A549 (cell line): Measurements from ENCODE around the gene MAU2. TPM values are rescaled to one million over a fixed set of nuclear protein-coding genes. Genes with fewer than 3 reads are reported as not detected.

Experiments
- ATAC-seq, 2 experiments: fragments of 200-7000 bp in 1 of 2; fragments of >200 bp in 1 of 2; cut with Nextera tagmentation in 1 of 2; cut with Tn5 transposase in 1 of 2; 3 replicates each; pipeline versions ENCODE4 v1.8.0 to v1.9.1; 2018 to 2020; ENCODE audit warnings: mild to moderate bottlenecking in 1 of 2, moderate library complexity in 1 of 2
- CTCF ChIA-PET: fragments of 300-600 bp; sonication (Branson Sonifier 250); formaldehyde crosslinking; extraction: SDS; loops from one replicate; lab custom pipeline; 2021; ENCODE audit warnings: antibody characterized with exemption, inconsistent platforms; lab: Yijun Ruan, JAX
- POLR2A ChIA-PET: fragments of 350-600 bp; formaldehyde crosslinking; extraction: SDS; loops from one replicate; lab custom pipeline; 2021; ENCODE audit warnings: antibody characterized with exemption, inconsistent platforms; lab: Yijun Ruan, JAX
- DNase-seq, 2 experiments: peaks; one replicate each; pipeline versions ENCODE4 v3.0.0 to v3.0.0-alpha.2; 2011 to 2016; ENCODE audit warnings: low read depth in 1 of 2, low spot score in 1 of 2
- FAIRE-seq: peaks from 2 replicates; lab custom pipeline; 2011; peaks lifted over from hg19 to GRCh38; lab: Jason Lieb, UNC
- H3K27ac ChIP-seq, 2 experiments: fragments of >200 bp; sonication (Bioruptor Twin); formaldehyde crosslinking; 3 replicates each; pipeline ENCODE4 v1.5.1; 2016 to 2017
- H3K4me1 ChIP-seq: fragments of >200 bp; sonication (Bioruptor Twin); formaldehyde crosslinking; 3 replicates; pipeline ENCODE4 v1.6.1; 2016
- H3K4me2 ChIP-seq: fragments of >200 bp; sonication (Bioruptor Twin); formaldehyde crosslinking; 3 replicates; pipeline ENCODE4 v1.6.1; 2016
- H3K4me3 ChIP-seq: fragments of >200 bp; sonication (Bioruptor Twin); formaldehyde crosslinking; 3 replicates; pipeline ENCODE4 v1.5.1; 2016
- H3K9me3 ChIP-seq: fragments of >200 bp; sonication (Bioruptor Twin); formaldehyde crosslinking; 3 replicates; pipeline ENCODE4 v1.6.1; 2016
- ATOH8 ChIP-seq: fragments of 250-450 bp; sonication (Bioruptor Pico); IDR thresholded peaks from 2 replicates; pipeline ENCODE4 v1.5.0; 2020; ENCODE audit warnings: low read depth, mild to moderate bottlenecking, moderate library complexity
- BCL3 ChIP-seq: fragments of >200 bp; sonication (Bioruptor Twin); formaldehyde crosslinking; IDR thresholded peaks from 3 replicates; pipeline ENCODE4 v1.6.1; 2016
- CBX2 ChIP-seq: fragments of 200-600 bp; sonication (generic); IDR thresholded peaks from 2 replicates; pipeline ENCODE4 v1.6.1; 2016; ENCODE audit warnings: low read depth, mild to moderate bottlenecking, borderline replicate concordance
- CBX8 ChIP-seq: fragments of 200-600 bp; sonication (generic); IDR thresholded peaks from 2 replicates; pipeline ENCODE4 v1.6.1; 2016
- CHD4 ChIP-seq: fragments of 200-600 bp; sonication (generic); IDR thresholded peaks from 2 replicates; pipeline ENCODE4 v1.6.1; 2016; ENCODE audit warnings: antibody characterized with exemption, mild to moderate bottlenecking, borderline replicate concordance
- HES2 ChIP-seq: fragments of >200 bp; sonication (Bioruptor Twin); formaldehyde crosslinking; IDR thresholded peaks from 2 replicates; pipeline ENCODE4 v1.6.1; 2016
- JUNB ChIP-seq: fragments of >200 bp; sonication (Bioruptor Twin); formaldehyde crosslinking; IDR thresholded peaks from 2 replicates; pipeline ENCODE4 v1.6.1; 2016
- MAFK ChIP-seq: fragments of 450-650 bp; IDR thresholded peaks from 2 replicates; pipeline ENCODE4 v1.6.1; 2014; ENCODE audit not compliant: partially characterized antibody
- MAX ChIP-seq: IDR thresholded peaks from 2 replicates; pipeline ENCODE4 v1.6.1; 2012
- NR3C1 ChIP-seq: fragments of >200 bp; sonication (Bioruptor Twin); formaldehyde crosslinking; IDR thresholded peaks from 3 replicates; pipeline ENCODE4 v1.6.1; 2017
- PBX3 ChIP-seq: IDR thresholded peaks from 2 replicates; pipeline ENCODE4 v1.6.1; 2012
- RARB ChIP-seq: fragments of 250-450 bp; sonication (Bioruptor Pico); IDR thresholded peaks from 2 replicates; pipeline ENCODE4 v1.8.0; 2021; ENCODE audit warnings: mild to moderate bottlenecking, moderate library complexity
- REST ChIP-seq: fragments of 200-600 bp; sonication (generic); IDR thresholded peaks from 2 replicates; pipeline ENCODE4 v1.6.1; 2016; ENCODE audit warnings: antibody characterized with exemption, mild to moderate bottlenecking, moderate library complexity
- RNF2 ChIP-seq: fragments of 200-600 bp; sonication (generic); IDR thresholded peaks from 2 replicates; pipeline ENCODE4 v1.6.1; 2016; ENCODE audit warnings: low read depth, mild to moderate bottlenecking, antibody characterized with exemption, moderate library complexity, borderline replicate concordance
- TP53 ChIP-seq: fragments of 250-450 bp; sonication (Bioruptor Pico); IDR thresholded peaks from 2 replicates; pipeline ENCODE4 v1.5.0; 2021; ENCODE audit warnings: mild to moderate bottlenecking, moderate library complexity
- ZC3H11A ChIP-seq: fragments of 450-650 bp; IDR thresholded peaks from 2 replicates; pipeline ENCODE4 v1.6.1; 2014; ENCODE audit warnings: antibody characterized with exemption, mild to moderate bottlenecking
- WGBS: methylation state at CpG from one replicate; pipeline ENCODE4 v1.1.6; 2017; ENCODE audit errors: missing lambda C conversion rate; 5-methylcytosine and 5-hydroxymethylcytosine counted together
- polyA plus RNA-seq, 4 experiments: library from polyadenylated mRNA; depleted of rRNA in 3 of 4; stranded (reverse); fragments of >200 nt; fragmentation: RNase III in 1 of 4; extraction: RNeasy Plus Mini Kit Qiagen cat#74134 plus additional on column Dnase treatment in 1 of 4; gene quantifications; 2 replicates in 3 of 4; 3 replicates in 1 of 4; pipeline ENCODE4 v1.2.3, GENCODE V29; 2011 to 2017

The MAU2 gene
- polyA plus RNA-seq, 2 of the 4 experiments (the other 2 are of a cell fraction): 8.5 to 11.5 TPM

GRCh38 chr19:19285686-19286085 is 34.9 kb upstream of the MAU2 start:
- no peak overlapping the region for H3K4me2 ChIP-seq
- CTCF ChIA-PET: no interaction called here
- POLR2A ChIA-PET: no interaction called here
- DNase-seq (no peak), FAIRE-seq (no peak), ATAC-seq (no peak)
- H3K4me1 ChIP-seq: no peaks in the 10 kb centered on the region
- no peaks in the 10 kb centered on the region for H3K9me3 ChIP-seq
- H3K4me3 ChIP-seq: no peak overlapping the region
- no peak overlapping the region for H3K27ac ChIP-seq
- 96% methylated on average over 10 of the region's 10 CpGs for WGBS
- TF ChIP-seq MAFK (no peak), TP53 (CRISPR knock-in tag) (no peak), CBX2 (no peak), PBX3 (no peak), ZC3H11A (no peak), REST (no peak), NR3C1 (no peak), MAX (no peak), CHD4 (no peak), BCL3 (no peak), RNF2 (no peak), ATOH8 (CRISPR knock-in tag) (no peak), HES2 (no peak), RARB (CRISPR knock-in tag) (no peak), CBX8 (no peak)

GRCh38 chr19:19292607-19293006 is 28.0 kb upstream of the MAU2 start:
- ATAC-seq (no peak), DNase-seq (no peak), FAIRE-seq (no peak)
- no peak overlapping the region for H3K4me3 ChIP-seq
- POLR2A ChIA-PET: no interaction called here
- no peak overlapping the region for H3K27ac ChIP-seq
- 95% methylated on average over 5 of the region's 5 CpGs for WGBS
- no peaks in the 10 kb centered on the region for H3K4me1 ChIP-seq
- CTCF ChIA-PET: interaction anchor here (0.6 kb wide), 1 partner anchor 29 kb away, joined by 3 read pairs; no protein-coding TSS in a partner anchor
- no peak for TF ChIP-seq JUNB
- no peak for TF ChIP-seq REST
- no peaks in the 10 kb centered on the region for H3K9me3 ChIP-seq
- no peak overlapping the region for H3K4me2 ChIP-seq
